Naive thymus-derived CD4-positive, alpha-beta T cell (primary cell): ENCODE measurements around the gene MARCHF9. TPM values are rescaled to one million over a fixed set of nuclear protein-coding genes. Genes with fewer than 3 reads are reported as not detected.
"Not testable (repeated sequence)": the region's sequence is repeated elsewhere in the genome, so short reads cannot be mapped to it uniquely, and the experiment has no call there.

Experiments used
- ATAC-seq: fragments of 150-1000 bp; cut with Tn5 transposase; 2 replicates; pipeline ENCODE4 v1.10.0; 2021; ENCODE audit warnings: mild to moderate bottlenecking, moderate library complexity
- CTCF ChIA-PET: fragments of 350-600 bp; sonication (Branson Sonifier 250); formaldehyde crosslinking; loops from one replicate; lab custom pipeline; 2021; ENCODE audit warnings: antibody characterized with exemption; lab: Charles Lee
- POLR2A ChIA-PET: fragments of 350-600 bp; sonication (Branson Sonifier 250); formaldehyde crosslinking; loops from one replicate; lab custom pipeline; 2021; ENCODE audit warnings: antibody characterized with exemption, inconsistent platforms; lab: Charles Lee
- DNase-seq, 9 donors: peaks; one replicate each; pipeline versions ENCODE4 v3.0.0 to v3.0.0-alpha.2; 2020 to 2022; ENCODE audit warnings: mixed read lengths in 1 of 9
- H3K27ac ChIP-seq: one replicate; pipeline ENCODE4 v1.7.0; 2013; ENCODE audit warnings: mild to moderate bottlenecking, low read depth, low read length, moderate library complexity
- H3K27me3 ChIP-seq, 2 donors: one replicate each; pipeline ENCODE4 v1.7.0; 2013; ENCODE audit warnings: low read length in 2 of 2, mild to moderate bottlenecking in 2 of 2, moderate library complexity in 2 of 2; ENCODE audit not compliant: control insufficient read depth in 2 of 2, insufficient read depth in 2 of 2
- H3K36me3 ChIP-seq, 3 experiments: 1 replicate in 2 of 3; 2 replicates in 1 of 3; pipeline ENCODE4 v1.7.0; 2013; ENCODE audit warnings: low read length in 3 of 3, mild to moderate bottlenecking in 3 of 3, moderate library complexity in 1 of 3; ENCODE audit not compliant: insufficient read depth in 3 of 3, control insufficient read depth in 2 of 3
- H3K4me1 ChIP-seq, 2 donors: one replicate each; pipeline ENCODE4 v1.7.0; 2013; ENCODE audit warnings: low read length in 2 of 2, mild to moderate bottlenecking in 2 of 2, moderate library complexity in 1 of 2; ENCODE audit not compliant: control insufficient read depth in 2 of 2, insufficient read depth in 2 of 2
- H3K4me3 ChIP-seq: 2 replicates; pipeline ENCODE4 v1.7.0; 2013; ENCODE audit warnings: mild to moderate bottlenecking, low read length
- H3K9me3 ChIP-seq, 3 experiments: 1 replicate in 2 of 3; 2 replicates in 1 of 3; pipeline ENCODE4 v1.7.0; 2013; ENCODE audit warnings: low read length in 3 of 3; ENCODE audit not compliant: control insufficient read depth in 2 of 3
- H3K27ac Mint-ChIP-seq, 9 donors: one replicate each; pipeline ENCODE4 v1.8.0; 2020 to 2022; ENCODE audit warnings: mixed read lengths in 9 of 9, mild to moderate bottlenecking in 8 of 9, moderate library complexity in 5 of 9, inconsistent platforms in 2 of 9
- H3K27me3 Mint-ChIP-seq, 5 donors: one replicate each; pipeline ENCODE4 v1.8.0; 2021 to 2022; ENCODE audit warnings: mixed read lengths in 5 of 5, mild to moderate bottlenecking in 1 of 5
- H3K36me3 Mint-ChIP-seq, 5 donors: one replicate each; pipeline ENCODE4 v1.8.0; 2020 to 2022; ENCODE audit warnings: mixed read lengths in 5 of 5, mild to moderate bottlenecking in 3 of 5, inconsistent platforms in 1 of 5
- H3K4me1 Mint-ChIP-seq, 7 donors: one replicate each; pipeline ENCODE4 v1.8.0; 2020 to 2022; ENCODE audit warnings: mixed read lengths in 7 of 7, mild to moderate bottlenecking in 3 of 7, inconsistent platforms in 1 of 7
- H3K4me3 Mint-ChIP-seq, 10 donors: one replicate each; pipeline ENCODE4 v1.8.0; 2020 to 2022; ENCODE audit warnings: mild to moderate bottlenecking in 10 of 10, mixed read lengths in 10 of 10, moderate library complexity in 6 of 10, inconsistent platforms in 2 of 10
- H3K9me3 Mint-ChIP-seq, 11 donors: one replicate each; pipeline ENCODE4 v1.8.0; 2020 to 2022; ENCODE audit warnings: mixed read lengths in 11 of 11, mild to moderate bottlenecking in 4 of 11, inconsistent platforms in 1 of 11, moderate library complexity in 1 of 11
- intact Hi-C, 2 donors: fragments of 100-400 bp; cut with micrococcal nuclease; formaldehyde crosslinking; loops; one replicate each; pipeline ENCODE4 v1.15.1; 2023
- polyA plus RNA-seq, 2 donors: library from polyadenylated mRNA; unstranded; fragments of 300-500 nt; fragmentation: Illumina TruSeq; gene quantifications; one replicate each; pipeline ENCODE4 v1.2.3, GENCODE V29; 2021
- total RNA-seq, 6 experiments: library from RNA in 5 of 6; stranded (reverse) in 5 of 6; gene quantifications; 1 replicate in 5 of 6; 2 replicates in 1 of 6; pipeline ENCODE4 v1.2.3 and lab custom pipeline; 2021 to 2026

MARCHF9 gene
- total and polyA plus RNA-seq, 7 experiments from 2014 or later = 3.2 to 61.7 (median 40.5) TPM

DNA sequence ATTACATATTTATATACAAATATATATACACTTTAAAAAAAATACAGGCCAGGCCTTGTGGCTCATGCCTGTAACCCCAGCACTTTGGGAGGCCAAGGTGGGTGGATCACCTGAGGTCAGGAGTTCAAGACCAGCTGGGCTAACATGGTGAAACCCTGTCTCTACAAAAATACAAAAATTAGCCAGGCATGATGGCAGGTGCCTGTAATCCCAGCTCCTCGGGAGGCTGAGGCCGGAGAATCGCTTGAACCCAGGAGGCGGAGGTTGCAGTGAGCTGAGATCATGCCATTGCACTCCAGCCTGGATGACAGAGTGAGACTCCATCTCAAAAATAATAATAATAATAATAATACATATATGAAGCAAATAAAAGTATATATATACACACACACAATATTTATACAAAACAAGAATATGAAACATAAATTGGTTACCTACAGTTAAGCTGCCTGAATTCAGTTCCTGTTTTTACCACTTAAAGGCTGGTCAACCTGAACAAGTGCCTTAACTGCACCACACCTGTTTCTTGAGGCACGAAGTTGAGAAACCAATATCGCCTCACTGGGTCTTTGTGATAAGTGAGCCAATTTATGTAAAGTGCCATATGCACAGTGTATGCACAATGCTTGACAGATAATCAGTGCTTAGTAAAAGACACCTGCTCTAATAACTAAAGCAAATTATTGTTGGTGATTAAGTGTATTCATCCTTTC lies 39.7 kb upstream of the MARCHF9 start:
- not testable (repeated sequence) for ATAC-seq

DNA sequence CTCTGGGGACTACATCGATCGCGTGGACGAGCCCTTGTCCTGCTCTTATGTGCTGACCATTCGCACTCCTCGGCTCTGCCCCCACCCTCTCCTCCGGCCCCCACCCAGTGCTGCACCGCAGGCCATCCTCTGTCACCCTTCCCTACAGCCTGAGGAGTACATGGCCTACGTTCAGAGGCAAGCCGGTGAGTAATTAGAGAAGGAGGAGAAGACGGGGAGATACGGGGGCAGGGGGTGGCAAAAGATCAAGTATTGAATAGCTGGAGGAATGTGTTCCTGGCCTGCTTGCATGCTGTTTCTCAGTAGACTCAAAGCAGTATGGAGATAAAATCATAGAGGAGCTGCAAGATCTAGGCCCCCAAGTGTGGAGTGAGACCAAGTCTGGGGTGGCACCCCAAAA lies 39.1 kb upstream of the MARCHF9 start:
- POLR2A ChIA-PET = interaction anchor here (0.6 to 1.2 kb wide), 5 partner anchors 8 to 29 kb away, joined by 3 to 4 read pairs (median 3); partner anchors contain the start of genes AGAP2 and OS9
- H3K36me3 ChIP-seq = peaks cover 15 to 74% (median 18%) of the 10 kb centered on the region in 3 experiments
- H3K27ac Mint-ChIP-seq = peak overlapping the region in 2 of 9 donors; percentile 48 to 56

More for the DNA sequence above, 39.7 kb upstream of the MARCHF9 start:
- H3K27ac ChIP-seq, H3K4me1 ChIP-seq, H3K4me1 Mint-ChIP-seq, H3K9me3 ChIP-seq, intact Hi-C loops, H3K4me3 Mint-ChIP-seq, H3K9me3 Mint-ChIP-seq, H3K4me3 ChIP-seq, CTCF ChIA-PET, H3K27me3 ChIP-seq, H3K27me3 Mint-ChIP-seq, DNase-seq: not testable (repeated sequence)
- POLR2A ChIA-PET = interaction anchor here (0.6 to 1.2 kb wide), 4 partner anchors 8 to 24 kb away, joined by 3 read pairs; partner anchors contain the start of genes AGAP2 and OS9
- peaks cover 10 to 42% (median 33%) of the 10 kb centered on the region in 5 donors for H3K36me3 Mint-ChIP-seq
- H3K36me3 ChIP-seq = peaks cover 15 to 69% (median 18%) of the 10 kb centered on the region in 3 experiments
- H3K27ac Mint-ChIP-seq = peak overlapping the region in 2 of 9 donors; percentile 48 to 56

DNA sequence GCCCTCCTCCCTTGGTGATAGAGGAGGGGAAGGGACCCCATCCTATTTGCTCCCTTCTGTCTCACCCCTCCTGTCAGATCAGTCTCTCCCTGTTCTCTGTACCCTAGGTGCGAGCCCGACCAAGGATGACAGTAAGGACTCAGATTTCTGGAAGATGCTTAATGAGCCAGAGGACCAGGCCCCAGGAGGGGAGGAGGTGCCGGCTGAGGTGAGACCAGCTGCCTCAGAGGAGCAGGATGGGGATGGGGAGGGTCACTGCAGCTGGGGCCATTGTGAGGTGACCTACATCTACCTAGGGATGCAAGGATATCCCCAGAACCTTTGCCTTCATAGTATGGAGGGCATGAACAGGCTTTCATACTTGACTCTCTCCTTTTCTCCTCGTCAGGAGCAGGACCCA lies 38.6 kb upstream of the MARCHF9 start:
- H3K36me3 ChIP-seq = peaks cover 15 to 80% (median 18%) of the 10 kb centered on the region in 3 experiments
- no peaks in the 10 kb centered on the region for H3K9me3 ChIP-seq
- Mint-ChIP-seq H3K4me3 (no peak overlapping the region), H3K27me3 (no peaks in the 10 kb centered on the region), H3K27ac (peak overlapping the region in 2 of 9 donors; percentile 8 to 36), H3K9me3 (no peaks in the 10 kb centered on the region), H3K36me3 (peaks cover 10 to 35% (median 28%) of the 10 kb centered on the region in 5 donors), H3K4me1 (peaks cover 0 to 8% (median 0%) of the 10 kb centered on the region in 7 donors)
- no peaks in the 10 kb centered on the region for H3K4me1 ChIP-seq
- POLR2A ChIA-PET = interaction anchor here (1.0 to 1.2 kb wide), 3 partner anchors 9 to 30 kb away, joined by 3 to 4 read pairs (median 3); no protein-coding TSS in a partner anchor
- no peak overlapping the region for H3K4me3 ChIP-seq
- ATAC-seq = no peak
- no peaks in the 10 kb centered on the region for H3K27me3 ChIP-seq
- CTCF ChIA-PET = interaction anchor here (0.6 kb wide), 1 partner anchor 502 kb away, joined by 3 read pairs; no protein-coding TSS in a partner anchor
- no peak for DNase-seq
- intact Hi-C loops = no loop called here
- H3K27ac ChIP-seq = no peak overlapping the region

More for the DNA sequence above, 39.1 kb upstream of the MARCHF9 start:
- Histone ChIP-seq H3K9me3 (no peaks in the 10 kb centered on the region), H3K27me3 (no peaks in the 10 kb centered on the region), H3K27ac (no peak overlapping the region), H3K4me3 (no peak overlapping the region), H3K4me1 (no peaks in the 10 kb centered on the region)
- DNase-seq (no peak), ATAC-seq (no peak)
- CTCF ChIA-PET = no interaction called here
- no peaks in the 10 kb centered on the region for H3K9me3 Mint-ChIP-seq
- no peaks in the 10 kb centered on the region for H3K27me3 Mint-ChIP-seq
- H3K36me3 Mint-ChIP-seq = peaks cover 10 to 39% (median 32%) of the 10 kb centered on the region in 5 donors
- intact Hi-C loops = no loop called here
- H3K4me3 Mint-ChIP-seq = no peak overlapping the region
- H3K4me1 Mint-ChIP-seq = peaks cover 0 to 8% (median 0%) of the 10 kb centered on the region in 7 donors

- Histone ChIP-seq H3K4me3 (no peak overlapping the region), H3K9me3 (no peaks in the 10 kb centered on the region), H3K27me3 (no peaks in the 10 kb centered on the region), H3K4me1 (no peaks in the 10 kb centered on the region), H3K27ac (no peak overlapping the region), H3K36me3 (peaks cover 15 to 81% (median 18%) of the 10 kb centered on the region in 3 experiments)
- CTCF ChIA-PET = interaction anchor here (0.6 kb wide), 1 partner anchor 503 kb away, joined by 3 read pairs; no protein-coding TSS in a partner anchor
- Mint-ChIP-seq H3K4me3 (no peak overlapping the region), H3K4me1 (peaks cover 0 to 15% (median 4%) of the 10 kb centered on the region in 7 donors), H3K36me3 (peaks cover 10 to 27% (median 20%) of the 10 kb centered on the region in 5 donors), H3K9me3 (no peaks in the 10 kb centered on the region), H3K27ac (peak overlapping the region in 1 of 9 donors; percentile 31), H3K27me3 (no peaks in the 10 kb centered on the region)
- intact Hi-C loops = no loop called here
- DNase-seq = no peak
- ATAC-seq = no peak
- POLR2A ChIA-PET = no interaction called here
These were observed 37.8 kb upstream of the MARCHF9 start for GRCh38 chr12:57717131-57717530.

DNA sequence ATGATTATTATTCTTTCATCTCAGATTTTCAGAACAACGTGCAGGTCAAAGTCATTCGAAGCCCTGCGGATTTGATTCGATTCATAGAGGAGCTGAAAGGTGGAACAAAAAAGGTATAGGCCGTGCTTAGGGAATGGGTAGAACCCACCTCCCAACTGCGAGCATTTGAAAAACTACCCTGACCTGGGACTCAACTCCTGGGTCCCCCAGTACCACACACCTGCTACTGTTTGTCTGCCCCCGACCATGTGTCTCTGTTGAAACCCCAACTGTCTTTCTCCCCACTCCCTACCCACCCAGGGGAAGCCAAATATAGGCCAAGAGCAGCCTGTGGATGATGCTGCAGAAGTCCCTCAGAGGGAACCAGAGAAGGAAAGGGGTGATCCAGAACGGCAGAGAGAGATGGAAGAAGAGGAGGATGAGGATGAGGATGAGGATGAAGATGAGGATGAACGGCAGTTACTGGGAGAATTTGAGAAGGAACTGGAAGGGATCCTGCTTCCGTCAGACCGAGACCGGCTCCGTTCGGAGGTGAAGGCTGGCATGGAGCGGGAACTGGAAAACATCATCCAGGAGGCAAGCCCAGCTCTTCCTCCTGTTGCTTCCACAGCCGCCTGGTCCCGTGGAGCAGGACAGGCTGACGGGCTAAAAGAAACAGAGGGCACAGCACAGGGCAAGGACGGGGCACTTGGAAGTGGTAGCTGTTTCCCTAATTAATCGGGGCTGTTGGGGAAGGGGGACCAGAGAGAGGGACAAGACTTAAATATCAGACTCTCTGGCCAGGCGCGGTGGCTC lies 36.9 kb upstream of the MARCHF9 start:
- Histone ChIP-seq H3K4me3 (no peak overlapping the region), H3K27ac (no peak overlapping the region), H3K27me3 (no peaks in the 10 kb centered on the region), H3K36me3 (peaks cover 15 to 81% (median 18%) of the 10 kb centered on the region in 3 experiments), H3K9me3 (no peaks in the 10 kb centered on the region), H3K4me1 (no peaks in the 10 kb centered on the region)
- intact Hi-C loops = no loop called here
- ChIA-PET CTCF (interaction anchor here (0.6 kb wide), 1 partner anchor 17 kb away, joined by 4 read pairs; no protein-coding TSS in a partner anchor), POLR2A (interaction anchor here (1.0 kb wide), 1 partner anchor 23 kb away, joined by 4 read pairs; no protein-coding TSS in a partner anchor)
- no peak for DNase-seq
- peaks cover 10 to 26% (median 15%) of the 10 kb centered on the region in 5 donors for H3K36me3 Mint-ChIP-seq
- H3K4me1 Mint-ChIP-seq = peaks cover 0 to 16% (median 6%) of the 10 kb centered on the region in 7 donors
- H3K4me3 Mint-ChIP-seq = no peak overlapping the region
- H3K9me3 Mint-ChIP-seq = no peaks in the 10 kb centered on the region
- H3K27ac Mint-ChIP-seq = peak overlapping the region in 5 of 9 donors; percentile 21 to 75 (median 48)
- ATAC-seq = no peak
- H3K27me3 Mint-ChIP-seq = no peaks in the 10 kb centered on the region
